ENCODE measurements around the gene CENPP.

CENPP gene

DNA sequence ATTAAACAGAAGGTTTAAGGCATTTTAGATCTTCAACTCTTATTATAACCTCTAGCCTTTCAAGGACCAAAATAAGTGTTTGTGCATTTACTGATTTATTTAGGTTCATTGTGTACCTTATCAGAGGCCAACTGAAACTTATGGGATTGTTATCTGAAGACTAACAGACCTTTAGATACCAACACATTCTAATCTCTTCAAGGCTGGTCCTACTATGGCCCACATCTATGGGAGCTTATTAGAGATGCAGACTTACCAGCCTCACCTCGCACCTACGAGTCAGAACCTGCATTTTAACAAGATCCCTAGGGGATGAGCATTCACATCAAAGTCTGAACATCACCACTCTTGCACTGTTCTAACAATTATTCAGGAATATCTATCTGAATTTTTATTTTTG, 34.2 kb upstream of the CENPP start:
- Histone ChIP-seq H4K20me1 (ENCODE audit: low read depth, low read length) (peaks cover 30% of the 10 kb centered on the region; the same call in 1 of the 2 replicates), H3K9ac (ENCODE audit: low read length) (peak overlapping the region; percentile 80)
- TF ChIP-seq, protein P1, sequence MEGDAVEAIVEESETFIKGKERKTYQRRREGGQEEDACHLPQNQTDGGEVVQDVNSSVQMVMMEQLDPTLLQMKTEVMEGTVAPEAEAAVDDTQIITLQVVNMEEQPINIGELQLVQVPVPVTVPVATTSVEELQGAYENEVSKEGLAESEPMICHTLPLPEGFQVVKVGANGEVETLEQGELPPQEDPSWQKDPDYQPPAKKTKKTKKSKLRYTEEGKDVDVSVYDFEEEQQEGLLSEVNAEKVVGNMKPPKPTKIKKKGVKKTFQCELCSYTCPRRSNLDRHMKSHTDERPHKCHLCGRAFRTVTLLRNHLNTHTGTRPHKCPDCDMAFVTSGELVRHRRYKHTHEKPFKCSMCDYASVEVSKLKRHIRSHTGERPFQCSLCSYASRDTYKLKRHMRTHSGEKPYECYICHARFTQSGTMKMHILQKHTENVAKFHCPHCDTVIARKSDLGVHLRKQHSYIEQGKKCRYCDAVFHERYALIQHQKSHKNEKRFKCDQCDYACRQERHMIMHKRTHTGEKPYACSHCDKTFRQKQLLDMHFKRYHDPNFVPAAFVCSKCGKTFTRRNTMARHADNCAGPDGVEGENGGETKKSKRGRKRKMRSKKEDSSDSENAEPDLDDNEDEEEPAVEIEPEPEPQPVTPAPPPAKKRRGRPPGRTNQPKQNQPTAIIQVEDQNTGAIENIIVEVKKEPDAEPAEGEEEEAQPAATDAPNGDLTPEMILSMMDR (IDR thresholded peaks at IDR 0.05; ENCODE audit: insufficient read depth, low read length, poor library complexity, severe bottlenecking) = no peak
- no peak for TF ChIP-seq EZH2phosphoT487 (conservative IDR thresholded peaks at IDR 0.05; ENCODE audit: low read length)

DNA sequence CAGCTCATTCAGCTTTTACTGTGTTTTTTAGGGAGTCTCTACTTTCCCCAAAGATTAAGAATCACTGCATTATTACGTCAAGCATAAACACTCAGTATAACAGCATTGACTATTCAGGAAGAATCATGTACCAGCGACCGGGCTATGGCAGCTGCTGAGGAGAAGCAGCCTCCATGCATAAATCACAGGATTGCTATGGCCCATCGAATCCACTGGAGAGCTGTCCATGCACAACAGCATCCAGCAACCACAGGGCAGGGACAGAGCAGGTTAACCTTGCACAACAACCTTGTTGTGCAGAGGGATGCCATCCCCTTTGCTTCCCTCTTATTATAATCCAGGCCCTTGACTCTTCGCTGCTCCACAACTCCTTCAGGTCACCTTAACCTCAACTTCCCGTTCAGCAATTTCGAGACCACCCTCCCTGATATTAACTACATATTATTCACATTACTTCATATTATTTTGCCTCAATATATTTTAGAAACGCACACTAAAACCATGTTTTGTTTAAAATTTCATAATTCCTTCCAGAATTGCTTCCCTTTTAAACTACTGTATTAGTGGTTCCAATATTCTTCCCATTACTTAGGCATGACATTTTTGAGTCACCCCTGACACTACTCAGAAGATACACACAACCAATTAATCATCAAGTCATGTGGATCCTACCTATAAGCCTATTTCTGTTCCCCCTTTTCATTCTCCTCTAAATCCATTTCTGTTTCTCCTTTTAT, 33.2 kb upstream of the CENPP start:
- TF ChIP-seq, protein P1 (IDR thresholded peaks at IDR 0.05; ENCODE audit: insufficient read depth, low read length, poor library complexity, severe bottlenecking) = no peak
- TF ChIP-seq EZH2phosphoT487 (conservative IDR thresholded peaks at IDR 0.05; ENCODE audit: low read length) = no peak
- H3F3A ChIP-seq (ENCODE audit: insufficient read depth) = peaks cover 42% of the 10 kb centered on the region

More for the DNA sequence above, 34.2 kb upstream of the CENPP start:
- Histone ChIP-seq H3K9me2 (replicated peaks; ENCODE audit: insufficient read depth, low read length) (no peaks in the 10 kb centered on the region), H3K36me3 (ENCODE audit: low read length) (peaks cover 45% of the 10 kb centered on the region), H2AFZ (ENCODE audit: low read depth, low read length, severe bottlenecking) (no peak overlapping the region), H3K4me3 (ENCODE audit: insufficient read depth, low read length, poor library complexity, severe bottlenecking) (peak overlapping the region; percentile 94), H3K79me2 (ENCODE audit: insufficient read depth, low read length) (peaks cover 69% of the 10 kb centered on the region), H3K27me3 (ENCODE audit: low read length) (no peaks in the 10 kb centered on the region), H3K9me3 (ENCODE audit: insufficient read depth, low read length) (no peaks in the 10 kb centered on the region), H3K27ac (ENCODE audit: low read depth, low read length) (no peak overlapping the region), H3K4me2 (ENCODE audit: low read depth, low read length, poor library complexity, severe bottlenecking) (peak overlapping the region; percentile 78), H3F3A (ENCODE audit: insufficient read depth) (peaks cover 42% of the 10 kb centered on the region)

DNA sequence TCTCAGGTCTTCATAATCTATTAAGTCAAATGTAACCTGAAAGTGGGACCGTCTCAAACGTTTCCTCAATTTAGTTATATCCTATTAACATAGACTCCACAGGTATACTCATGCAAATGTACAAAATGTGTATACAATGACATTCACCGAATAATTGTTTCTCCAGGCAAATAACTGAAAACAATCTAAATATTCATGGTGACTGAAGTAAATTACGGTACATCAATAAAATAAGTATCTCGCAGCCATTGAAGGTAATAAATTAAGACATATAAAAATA, 32.7 kb upstream of the CENPP start:
- H3F3A ChIP-seq (ENCODE audit: insufficient read depth) = peaks cover 42% of the 10 kb centered on the region
- peaks cover 20% of the 10 kb centered on the region; the same call in 1 of the 2 replicates for H4K20me1 ChIP-seq (ENCODE audit: low read depth, low read length)
- peaks cover 42% of the 10 kb centered on the region for H3K36me3 ChIP-seq (ENCODE audit: low read length)
- peak overlapping the region; percentile 80 for H3K9ac ChIP-seq (ENCODE audit: low read length)
- no peaks in the 10 kb centered on the region for H3K9me3 ChIP-seq (ENCODE audit: insufficient read depth, low read length)
- no peaks in the 10 kb centered on the region for H3K27me3 ChIP-seq (ENCODE audit: low read length)
- H3K27ac ChIP-seq (ENCODE audit: low read depth, low read length) = peak overlapping the region; percentile 67
- peak overlapping the region; percentile 78 for H3K4me2 ChIP-seq (ENCODE audit: low read depth, low read length, poor library complexity, severe bottlenecking)
- H3K79me2 ChIP-seq (ENCODE audit: insufficient read depth, low read length) = peaks cover 55% of the 10 kb centered on the region
- H3K4me3 ChIP-seq (ENCODE audit: insufficient read depth, low read length, poor library complexity, severe bottlenecking) = peak overlapping the region; percentile 94
- no peak for TF ChIP-seq EZH2phosphoT487 (conservative IDR thresholded peaks at IDR 0.05; ENCODE audit: low read length)
- TF ChIP-seq, protein P1 (IDR thresholded peaks at IDR 0.05; ENCODE audit: insufficient read depth, low read length, poor library complexity, severe bottlenecking) = no peak
- no peaks in the 10 kb centered on the region for H3K9me2 ChIP-seq (replicated peaks; ENCODE audit: insufficient read depth, low read length)
- peak overlapping the region; percentile 70 for H2AFZ ChIP-seq (ENCODE audit: low read depth, low read length, severe bottlenecking)

More for the DNA sequence above, 33.2 kb upstream of the CENPP start:
- H3K4me3 ChIP-seq (ENCODE audit: insufficient read depth, low read length, poor library complexity, severe bottlenecking) = peak overlapping the region; percentile 94
- peaks cover 42% of the 10 kb centered on the region for H3K36me3 ChIP-seq (ENCODE audit: low read length)
- no peaks in the 10 kb centered on the region for H3K9me3 ChIP-seq (ENCODE audit: insufficient read depth, low read length)
- H3K27ac ChIP-seq (ENCODE audit: low read depth, low read length) = peak overlapping the region; percentile 67
- H3K27me3 ChIP-seq (ENCODE audit: low read length) = no peaks in the 10 kb centered on the region
- no peaks in the 10 kb centered on the region for H3K9me2 ChIP-seq (replicated peaks; ENCODE audit: insufficient read depth, low read length)
- H3K9ac ChIP-seq (ENCODE audit: low read length) = peak overlapping the region; percentile 80
- H3K79me2 ChIP-seq (ENCODE audit: insufficient read depth, low read length) = peaks cover 60% of the 10 kb centered on the region
- no peak overlapping the region for H2AFZ ChIP-seq (ENCODE audit: low read depth, low read length, severe bottlenecking)
- H3K4me2 ChIP-seq (ENCODE audit: low read depth, low read length, poor library complexity, severe bottlenecking) = peak overlapping the region; percentile 78
- H4K20me1 ChIP-seq (ENCODE audit: low read depth, low read length) = peaks cover 21% of the 10 kb centered on the region; the same call in 1 of the 2 replicates
